Suppressor macrophage treated with lipopolysaccharide for 4 hours (primary cell): ENCODE results near the gene PPDPF.
"Not testable (repeated sequence)": the region's sequence is repeated elsewhere in the genome, so short reads cannot be mapped to it uniquely, and the experiment has no call there.

Source experiments
- DNase-seq: peaks from one replicate; pipeline ENCODE4 v3.0.0-alpha.2; 2020

Gene PPDPF

GRCh38 chr20:63500902-63501817 lies 19.4 kb upstream of the PPDPF start:
- DNase-seq, result no peak

GRCh38 chr20:63501818-63502670 lies 18.5 kb upstream of the PPDPF start:
- no peak for DNase-seq

DNA sequence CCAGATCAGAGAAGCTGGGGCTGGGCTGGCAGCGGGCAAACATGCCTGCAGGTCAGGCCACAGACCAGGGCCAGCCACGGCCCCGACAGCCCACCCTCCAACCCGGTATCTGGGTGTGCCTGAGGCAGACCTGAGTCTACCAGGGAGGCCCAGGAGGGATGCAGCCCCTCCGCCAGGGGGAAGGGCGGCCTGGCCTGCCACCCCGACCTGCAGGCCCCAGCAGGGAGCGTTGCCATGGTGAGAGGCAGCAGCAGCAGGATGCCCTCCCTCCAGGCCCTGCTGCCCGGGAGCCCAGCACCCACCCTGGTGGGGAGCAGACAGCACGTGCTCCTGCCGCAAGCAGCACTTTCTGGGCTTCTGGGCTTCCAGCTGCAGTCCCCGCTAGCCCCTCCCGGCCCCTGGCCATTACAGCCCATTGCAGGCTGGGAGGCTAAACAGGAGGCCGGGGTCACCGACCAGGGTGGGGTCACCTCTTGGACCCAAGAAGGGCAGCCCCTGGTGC lies 17.8 kb upstream of the PPDPF start:
- DNase-seq, result no peak

GRCh38 chr20:63503524-63503923 lies 17.0 kb upstream of the PPDPF start:
- DNase-seq, result no peak

DNA sequence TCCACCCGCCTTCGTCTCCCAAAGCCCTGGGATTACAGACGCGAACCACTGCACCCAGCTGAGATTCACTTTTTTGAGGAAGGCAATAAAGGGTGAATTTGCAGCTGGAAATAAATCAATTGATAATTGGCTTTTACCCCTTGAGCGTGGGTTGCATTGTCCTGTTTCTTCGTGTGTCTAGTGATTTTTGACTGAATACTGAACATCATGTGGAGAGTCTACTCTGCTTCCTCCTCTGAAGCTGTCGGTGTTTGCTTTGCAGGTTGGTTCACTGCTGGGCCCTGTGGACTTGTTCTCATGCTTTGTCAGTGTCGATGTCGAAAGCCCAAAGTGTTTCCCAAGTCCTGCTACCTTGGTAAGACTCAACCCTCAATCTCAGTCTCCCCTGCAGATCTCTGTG lies 15.9 kb upstream of the PPDPF start:
- no peak for DNase-seq

DNA sequence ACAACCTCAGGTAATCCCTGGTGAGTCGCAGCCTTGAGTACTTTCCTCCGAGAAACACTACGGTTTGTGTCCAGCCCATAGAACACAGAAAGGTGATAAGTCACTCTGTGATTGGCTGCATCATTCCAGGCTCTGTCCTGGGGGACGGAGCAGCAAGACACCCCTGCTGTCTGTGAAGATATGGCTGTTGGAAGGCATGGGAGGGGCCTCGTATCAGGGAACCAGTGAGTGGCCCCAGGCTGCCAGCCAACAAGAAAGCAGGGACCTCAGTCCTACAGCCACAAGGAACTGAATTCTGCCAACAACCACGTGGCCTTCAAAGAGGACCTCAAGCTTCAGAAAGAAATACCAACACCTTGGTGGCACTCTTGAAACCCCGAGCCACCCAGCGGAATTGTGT lies 15.3 kb upstream of the PPDPF start:
- DNase-seq, result no peak

- DNase-seq, result no peak
Observed at GRCh38 chr20:63505723-63506122, 14.8 kb upstream of the PPDPF start.

DNA sequence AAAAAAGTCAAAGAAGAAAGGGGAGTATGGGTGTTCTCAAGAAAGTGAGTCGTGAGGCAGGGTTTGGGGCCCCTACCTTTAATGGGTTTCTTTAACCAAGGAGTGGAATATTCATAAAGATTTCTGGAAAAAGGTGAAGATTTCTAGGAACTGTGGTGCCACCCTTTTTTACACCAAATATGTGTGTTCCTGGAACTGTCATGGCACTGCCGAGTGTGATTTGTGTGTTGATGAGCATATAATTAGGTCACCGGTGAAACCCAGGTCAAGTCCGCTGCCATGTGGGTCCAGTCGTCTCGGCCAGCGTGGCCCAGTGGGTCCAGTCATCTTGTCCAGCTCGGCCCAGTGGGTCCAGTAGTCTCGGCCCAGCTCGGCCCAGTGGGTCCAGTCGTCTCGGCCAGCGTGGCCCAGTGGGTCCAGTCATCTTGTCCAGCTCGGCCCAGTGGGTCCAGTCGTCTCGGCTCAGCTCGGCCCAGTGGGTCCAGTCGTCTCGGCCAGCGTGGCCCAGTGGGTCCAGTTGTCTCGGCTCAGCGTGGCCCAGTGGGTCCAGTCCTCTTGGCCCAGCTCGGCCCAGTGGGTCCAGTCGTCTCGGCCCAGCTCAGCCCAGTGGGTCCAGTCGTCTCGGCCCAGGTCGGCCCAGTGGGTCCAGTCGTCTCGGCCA lies 13.4 kb upstream of the PPDPF start:
- no peak for DNase-seq

DNA sequence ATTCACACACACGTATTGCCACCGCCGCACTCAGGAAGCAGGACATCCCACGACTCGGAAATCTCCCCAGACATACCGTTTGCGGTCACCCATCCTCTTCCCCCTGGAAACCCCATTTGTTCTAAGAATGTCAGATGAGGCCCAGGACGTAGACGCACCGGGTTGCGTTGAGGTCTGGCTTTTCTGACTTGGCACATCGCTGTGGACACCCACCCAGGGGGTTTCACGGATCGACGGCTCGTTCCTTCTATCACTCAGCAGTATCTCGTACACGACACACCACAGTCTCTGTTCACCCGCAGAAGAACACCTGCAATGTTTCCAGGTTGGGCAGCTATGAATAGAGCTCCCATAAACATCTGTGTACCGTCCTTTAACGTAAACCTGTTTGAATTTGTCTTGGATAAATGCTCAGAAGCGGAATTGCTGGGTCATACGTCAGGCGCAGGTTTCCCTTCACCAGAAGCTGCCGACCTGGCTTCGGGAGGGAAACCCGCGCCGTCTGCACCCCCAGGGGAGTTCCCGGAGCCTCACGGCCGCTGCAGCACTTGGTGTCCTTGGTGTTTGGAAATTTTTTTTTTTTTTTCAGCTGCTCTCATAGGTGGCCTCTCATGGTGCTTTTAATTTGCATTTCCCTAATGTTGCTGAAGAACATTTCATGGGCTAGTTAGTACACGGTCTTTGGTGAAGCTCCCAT lies 12.3 kb upstream of the PPDPF start:
- no peak for DNase-seq

DNA sequence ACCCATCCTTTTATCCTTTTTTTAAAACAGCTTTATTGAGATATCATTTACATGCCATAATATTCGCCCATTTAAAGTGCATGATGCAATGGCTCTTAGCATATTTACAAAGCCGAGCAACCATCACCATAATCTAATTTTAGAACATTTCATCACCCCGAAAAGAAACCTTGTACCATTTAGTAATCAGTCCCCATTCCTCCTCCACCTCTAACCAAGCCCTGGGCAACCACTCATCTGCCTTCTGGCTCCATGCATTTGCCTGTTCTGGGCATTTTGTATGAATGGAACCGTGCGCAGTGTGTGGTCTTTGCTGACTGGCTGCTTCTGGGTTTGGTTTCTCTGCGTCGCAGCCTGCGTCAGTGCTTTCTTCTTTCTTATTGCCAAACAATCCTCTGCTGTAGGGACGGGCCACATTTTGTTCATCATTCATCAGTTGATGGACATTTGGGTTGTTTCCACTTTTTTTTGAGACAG lies 11.4 kb upstream of the PPDPF start:
- no peak for DNase-seq

- DNase-seq, result no peak
Observed at GRCh38 chr20:63513207-63513606, 7.4 kb upstream of the PPDPF start.

DNA sequence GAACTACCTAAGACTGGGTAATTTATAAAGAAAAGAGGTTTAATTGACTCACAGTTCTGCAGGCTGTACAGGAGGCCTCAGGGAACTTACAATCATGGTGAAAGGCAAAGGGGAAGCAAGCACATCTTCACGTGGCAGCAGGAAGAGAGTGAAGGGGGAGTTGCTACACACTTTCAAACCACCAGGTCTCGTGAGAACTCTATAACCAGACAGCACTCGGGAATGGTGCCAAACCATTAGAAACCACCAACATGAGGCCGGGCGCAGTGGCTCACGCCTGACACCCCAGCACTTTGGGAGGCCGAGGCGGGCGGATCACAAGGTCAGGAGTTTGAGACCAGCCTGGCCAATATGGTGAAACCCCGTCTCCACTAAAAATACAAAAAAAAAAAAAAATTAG lies 6.0 kb upstream of the PPDPF start:
- not testable (repeated sequence) for DNase-seq

DNA sequence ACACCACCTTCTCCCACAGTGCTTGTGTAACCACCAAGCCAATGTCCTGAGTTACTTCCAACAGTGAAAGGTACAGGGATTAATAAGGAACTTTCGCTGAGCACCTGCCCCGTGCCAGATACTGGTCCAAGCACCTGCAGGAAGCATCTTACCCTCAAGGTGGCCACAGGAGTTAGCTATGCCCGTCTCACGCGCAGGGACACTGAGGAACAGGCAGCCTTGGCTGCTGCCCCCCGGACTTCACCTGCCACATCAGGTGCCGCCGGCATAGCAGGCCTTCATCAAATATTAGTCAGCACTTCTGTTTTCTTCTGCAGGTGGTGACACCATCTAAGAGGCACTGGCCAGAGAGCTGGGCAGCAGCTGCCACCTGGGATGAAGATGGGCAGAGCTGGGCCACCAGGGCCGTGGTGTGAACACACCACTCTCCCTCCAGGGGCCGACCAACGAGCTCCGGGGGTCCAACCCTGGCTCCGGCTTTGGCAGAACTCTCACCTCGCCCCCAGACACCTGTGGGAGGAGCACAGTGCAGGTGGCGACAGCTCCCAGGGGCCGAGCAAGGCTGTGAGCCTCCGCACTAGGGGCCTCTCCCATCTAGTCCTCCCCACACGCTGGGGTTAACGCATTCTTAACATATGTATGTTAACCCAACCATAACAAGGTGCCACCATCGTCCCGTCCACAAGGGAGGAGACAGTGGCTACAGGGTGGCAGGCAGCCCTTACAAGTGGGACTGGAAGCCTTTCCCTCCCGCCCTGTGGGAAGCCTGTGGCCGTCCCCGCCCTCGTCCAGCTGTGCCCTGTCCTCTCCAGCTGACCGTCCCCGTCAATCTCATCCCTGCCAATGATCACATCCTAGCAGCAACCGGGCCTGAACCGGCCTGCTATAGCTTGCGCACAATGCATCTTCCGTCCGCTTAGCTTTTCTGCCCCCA lies 2.9 kb upstream of the PPDPF start:
- DNase-seq, result no peak

GRCh38 chr20:63518351-63518861 lies 2.2 kb upstream of the PPDPF start:
- no peak for DNase-seq

GRCh38 chr20:63518946-63519667 lies 1.5 kb upstream of the PPDPF start:
- DNase-seq, result no peak

- DNase-seq, result peak; percentile 20
Observed at GRCh38 chr20:63519668-63520503, 679 bp upstream of the PPDPF start.

GRCh38 chr20:63520934-63521601 lies 503 bp downstream of the PPDPF start:
- peak; percentile 67 for DNase-seq

GRCh38 chr20:63521602-63522001 lies 1.0 kb downstream of the PPDPF start:
- DNase-seq, result no peak
